HepG2 (cell line): Measurements from ENCODE around the gene RFX7.

Source experiments
- CEBPB ChIP-seq: IDR thresholded peaks from 2 replicates; pipeline ENCODE4 v1.6.1; 2011; ENCODE audit warnings: low read depth, low read length, improper control_type of control experiment, borderline replicate concordance
- CTCF ChIP-seq: sonication (generic); formaldehyde crosslinking; IDR thresholded peaks from 2 replicates; pipeline ENCODE4 v1.5.0; 2020; ENCODE audit warnings: mild to moderate bottlenecking, missing genetic modification reagents, moderate library complexity
- GATA4 ChIP-seq: sonication (generic); IDR thresholded peaks from 2 replicates; pipeline ENCODE4 v1.6.1; 2016; ENCODE audit warnings: antibody characterized with exemption, low read depth, borderline replicate concordance
- MAFK ChIP-seq, 2 experiments: IDR thresholded peaks in 1 of 2; conservative IDR thresholded peaks in 1 of 2; 2 replicates each; pipeline ENCODE4 v1.6.1; 2011; ENCODE audit warnings: improper control_type of control experiment in 2 of 2, low read length in 2 of 2
- MED13 ChIP-seq: sonication (generic); formaldehyde crosslinking; IDR thresholded peaks from 2 replicates; pipeline ENCODE4 v1.5.0; 2020; ENCODE audit warnings: missing genetic modification reagents
- TAF1 ChIP-seq: sonication (generic); formaldehyde crosslinking; IDR thresholded peaks from 2 replicates; pipeline ENCODE4 v1.4.0; 2020; ENCODE audit warnings: missing genetic modification reagents
- ZNF138 ChIP-seq: sonication (generic); formaldehyde crosslinking; IDR thresholded peaks from 2 replicates; pipeline ENCODE4 v1.5.0; 2020; ENCODE audit warnings: mild to moderate bottlenecking, low read depth, missing genetic modification reagents

GRCh38 chr15:56049577-56049976 is 194.1 kb downstream of the RFX7 start:
- TF ChIP-seq CEBPB, result no peak
- no peak for TF ChIP-seq CTCF (CRISPR knock-in tag)
- no peak for TF ChIP-seq GATA4
- no peak for TF ChIP-seq ZNF138 (CRISPR knock-in tag)
- TF ChIP-seq MED13 (CRISPR knock-in tag), result no peak
- no peak for TF ChIP-seq MAFK (conservative IDR thresholded peaks at IDR 0.05 in 1 of 2, IDR thresholded peaks at IDR 0.05 in 1 of 2; ENCODE audit: low read length in 2 of 2)
- no peak for TF ChIP-seq TAF1
